H1 (cell line): ENCODE measurements around the gene FAM120B. TPM values are rescaled to one million over a fixed set of nuclear protein-coding genes. Genes with fewer than 3 reads are reported as not detected.

Experiments used
- CTCF ChIA-PET: fragments of 300-600 bp; sonication (Branson Sonifier 250); formaldehyde crosslinking; loops from one replicate; lab custom pipeline; 2021; ENCODE audit not compliant: partially characterized antibody; lab: Charles Lee
- POLR2A ChIA-PET: fragments of 300-600 bp; sonication (Branson Sonifier 250); formaldehyde crosslinking; loops from one replicate; lab custom pipeline; 2021; ENCODE audit warnings: inconsistent platforms; ENCODE audit not compliant: partially characterized antibody; lab: Charles Lee
- DNase-seq, 2 experiments: peaks; one replicate each; pipeline versions ENCODE4 v3.0.0 to v3.0.0-alpha.2; 2010 to 2022; ENCODE audit warnings: low spot score in 2 of 2, low read depth in 1 of 2, mixed read lengths in 1 of 2
- FAIRE-seq: peaks from 2 replicates; lab custom pipeline; 2011; peaks lifted over from hg19 to GRCh38; lab: Jason Lieb, UNC
- H2AFZ ChIP-seq: 2 replicates; pipeline ENCODE4 v1.8.1; 2012; ENCODE audit warnings: low read length, inconsistent platforms
- H2AK5ac ChIP-seq: 2 replicates; pipeline ENCODE4 v1.6.1; 2013; ENCODE audit warnings: low read depth, low read length
- H2BK120ac ChIP-seq: replicated peaks from 2 replicates; pipeline ENCODE3; 2013; ENCODE audit warnings: low read depth, low read length, inconsistent platforms
- H2BK12ac ChIP-seq: 2 replicates; pipeline ENCODE4 v1.6.1; 2013; ENCODE audit warnings: low read depth, low read length
- H2BK15ac ChIP-seq: 2 replicates; pipeline ENCODE4 v1.6.1; 2013; ENCODE audit warnings: low read length
- H2BK20ac ChIP-seq: 2 replicates; pipeline ENCODE4 v1.6.1; 2013; ENCODE audit warnings: low read length
- H2BK5ac ChIP-seq: 2 replicates; pipeline ENCODE4 v1.6.1; 2013; ENCODE audit warnings: low read depth, low read length
- H3K14ac ChIP-seq: 2 replicates; pipeline ENCODE4 v1.6.1; 2013; ENCODE audit warnings: inconsistent platforms; ENCODE audit not compliant: insufficient read length
- H3K18ac ChIP-seq: 2 replicates; pipeline ENCODE4 v1.6.1; 2013; ENCODE audit warnings: low read length; ENCODE audit errors: extremely low read depth
- H3K23ac ChIP-seq: 2 replicates; pipeline ENCODE4 v1.6.1; 2013; ENCODE audit warnings: inconsistent platforms; ENCODE audit not compliant: insufficient read length
- H3K23me2 ChIP-seq: 2 replicates; pipeline ENCODE4 v1.6.1; 2013; ENCODE audit warnings: low read depth, low read length
- H3K27ac ChIP-seq: 2 replicates; pipeline ENCODE4 v1.6.1; 2011; ENCODE audit warnings: low read depth, low read length, inconsistent platforms
- H3K27me3 ChIP-seq, 4 experiments: replicated peaks in 1 of 4; 1 replicate in 1 of 4; 2 replicates in 3 of 4; pipeline versions ENCODE4 v1.6.1 to v1.8.1; 2011 to 2013; ENCODE audit warnings: low read length in 3 of 4, mild to moderate bottlenecking in 3 of 4, inconsistent platforms in 2 of 4, mixed read lengths in 2 of 4, moderate library complexity in 1 of 4; ENCODE audit not compliant: control insufficient read depth in 3 of 4, insufficient read depth in 3 of 4; ENCODE audit errors: extremely low read depth in 1 of 4
- H3K36me3 ChIP-seq, 4 experiments: 2 replicates each; pipeline versions ENCODE4 v1.6.1 to v1.8.1; 2011 to 2013; ENCODE audit warnings: mild to moderate bottlenecking in 4 of 4, low read length in 3 of 4, moderate library complexity in 2 of 4, control low read depth in 1 of 4, inconsistent platforms in 1 of 4; ENCODE audit not compliant: insufficient read depth in 4 of 4, control insufficient read depth in 2 of 4
- H3K4ac ChIP-seq: replicated peaks from 2 replicates; pipeline ENCODE3; 2013; ENCODE audit warnings: low read length, low read depth, mixed read lengths, inconsistent platforms; ENCODE audit not compliant: insufficient read length
- H3K4me1 ChIP-seq, 4 experiments: replicated peaks in 1 of 4; 1 replicate in 1 of 4; 2 replicates in 3 of 4; pipeline versions ENCODE4 v1.6.1 to v1.8.1; 2011 to 2013; ENCODE audit warnings: low read length in 3 of 4, inconsistent platforms in 2 of 4, mixed read lengths in 1 of 4; ENCODE audit not compliant: insufficient read depth in 4 of 4, control insufficient read depth in 3 of 4
- H3K4me2 ChIP-seq, 2 experiments: 2 replicates each; pipeline versions ENCODE4 v1.6.1 to v1.8.1; 2011 to 2013; ENCODE audit warnings: low read depth in 2 of 2, low read length in 2 of 2, control low read depth in 1 of 2, inconsistent platforms in 1 of 2, mild to moderate bottlenecking in 1 of 2; ENCODE audit not compliant: insufficient read depth in 1 of 2
- H3K4me3 ChIP-seq, 4 experiments: fragments of 200-600, 300-600 bp in 1 of 4; sonication (generic), shearing (Covaris generic), sonication (Bioruptor Twin) in 1 of 4; 2 replicates each; pipeline versions ENCODE4 v1.5.1 to v1.8.1; 2011 to 2016; ENCODE audit warnings: low read length in 4 of 4, low read depth in 3 of 4, control low read depth in 2 of 4, inconsistent platforms in 2 of 4, mild to moderate bottlenecking in 2 of 4, mixed read lengths in 1 of 4, moderate library complexity in 1 of 4; ENCODE audit not compliant: insufficient read depth in 2 of 4; ENCODE audit errors: extremely low read depth in 1 of 4
- H3K56ac ChIP-seq: replicated peaks from 2 replicates; pipeline ENCODE3; 2013; ENCODE audit warnings: low read depth, mild to moderate bottlenecking, mixed read lengths, low read length, inconsistent platforms; ENCODE audit not compliant: insufficient read length
- H3K79me1 ChIP-seq: 2 replicates; pipeline ENCODE4 v1.6.1; 2013; ENCODE audit warnings: low read depth, low read length, control low read depth
- H3K79me2 ChIP-seq, 2 experiments: 2 replicates each; pipeline versions ENCODE4 v1.6.1 to v1.8.1; 2012 to 2013; ENCODE audit warnings: low read length in 2 of 2, mild to moderate bottlenecking in 2 of 2, inconsistent platforms in 1 of 2; ENCODE audit not compliant: insufficient read depth in 2 of 2, control insufficient read depth in 1 of 2
- H3K9ac ChIP-seq, 4 experiments: replicated peaks in 1 of 4; 1 replicate in 1 of 4; 2 replicates in 3 of 4; pipeline versions ENCODE4 v1.6.1 to v1.8.1; 2011 to 2013; ENCODE audit warnings: low read depth in 3 of 4, low read length in 3 of 4, control low read depth in 2 of 4, mild to moderate bottlenecking in 2 of 4, moderate library complexity in 2 of 4, inconsistent platforms in 1 of 4; ENCODE audit errors: extremely low read depth in 1 of 4
- H3K9me3 ChIP-seq, 2 experiments: 2 replicates each; pipeline versions ENCODE4 v1.6.1 to v1.8.1; 2012 to 2013; ENCODE audit warnings: mild to moderate bottlenecking in 2 of 2, moderate library complexity in 2 of 2, control low read depth in 1 of 2, inconsistent platforms in 1 of 2, low read depth in 1 of 2, low read length in 1 of 2, mixed read lengths in 1 of 2; ENCODE audit not compliant: insufficient read depth in 2 of 2
- H4K20me1 ChIP-seq, 2 experiments: replicated peaks in 1 of 2; 2 replicates each; pipeline versions ENCODE3 to v1.8.1; 2011 to 2013; ENCODE audit warnings: inconsistent platforms in 2 of 2, low read length in 2 of 2, mild to moderate bottlenecking in 1 of 2; ENCODE audit not compliant: insufficient read depth in 2 of 2, control insufficient read depth in 1 of 2
- H4K5ac ChIP-seq: 2 replicates; pipeline ENCODE4 v1.6.1; 2013; ENCODE audit warnings: low read length, low read depth, mixed read lengths, inconsistent platforms; ENCODE audit not compliant: insufficient read length
- H4K8ac ChIP-seq: 2 replicates; pipeline ENCODE4 v1.8.0; 2013; ENCODE audit warnings: mild to moderate bottlenecking, moderate library complexity, low read length, inconsistent platforms; ENCODE audit not compliant: insufficient read depth; ENCODE audit errors: extremely low read depth
- H4K91ac ChIP-seq: replicated peaks from 2 replicates; pipeline ENCODE3; 2013; ENCODE audit warnings: low read length, mixed read lengths, inconsistent platforms; ENCODE audit not compliant: insufficient read length
- CBX5 ChIP-seq: fragments of 300-800, 300-1000 bp; sonication (generic); IDR thresholded peaks from 2 replicates; pipeline ENCODE4 v1.7.1; 2016; ENCODE audit warnings: antibody characterized with exemption, low read length, low read depth
- CHD1 ChIP-seq: IDR thresholded peaks from 2 replicates; pipeline ENCODE4 v1.6.1; 2012; ENCODE audit warnings: low read depth, low read length, improper control_type of control experiment
- GTF2F1 ChIP-seq: IDR thresholded peaks from 2 replicates; pipeline ENCODE4 v1.6.1; 2012; ENCODE audit warnings: low read depth, low read length, improper control_type of control experiment, borderline replicate concordance
- RXRA ChIP-seq: IDR thresholded peaks from 2 replicates; pipeline ENCODE4 v1.6.1; 2011; ENCODE audit warnings: low read depth, mild to moderate bottlenecking, low read length, moderate library complexity; ENCODE audit not compliant: insufficient read depth
- TAF1 ChIP-seq: IDR thresholded peaks from 2 replicates; pipeline ENCODE4 v1.6.1; 2011; ENCODE audit warnings: mild to moderate bottlenecking, low read depth, low read length
- TAF7 ChIP-seq: optimal IDR thresholded peaks from 2 replicates; pipeline ENCODE3; 2011; ENCODE audit warnings: low read depth, mild to moderate bottlenecking, inconsistent platforms, low read length, moderate library complexity, borderline replicate concordance
- TBP ChIP-seq: IDR thresholded peaks from 2 replicates; pipeline ENCODE4 v1.6.1; 2011; ENCODE audit warnings: low read depth, low read length, improper control_type of control experiment
- ZNF274 ChIP-seq: IDR thresholded peaks from 2 replicates; pipeline ENCODE4 v1.7.0; 2012; ENCODE audit warnings: low read length, borderline replicate concordance; ENCODE audit errors: extremely low read depth
- WGBS, 2 experiments: shearing (Covaris generic) in 1 of 2; methylation state at CpG; one replicate each; pipeline versions ENCODE4 v1.1.6 to v1.1.7; 2013 to 2015; ENCODE audit warnings: low lambda C conversion rate in 2 of 2, mixed read lengths in 2 of 2, inconsistent platforms in 1 of 2, low coverage in 1 of 2, missing lambda C conversion rate in 1 of 2; ENCODE audit not compliant: insufficient replicate concordance in 2 of 2, insufficient coverage in 1 of 2, insufficient read length in 1 of 2; ENCODE audit errors: extremely low coverage in 1 of 2, missing lambda C conversion rate in 1 of 2; 5-methylcytosine and 5-hydroxymethylcytosine counted together
- polyA plus RNA-seq, 7 experiments: library from polyadenylated mRNA; depleted of rRNA in 3 of 7; stranded (reverse) in 5 of 7; unstranded in 2 of 7; fragments of >200 nt in 5 of 7; fragments of 200-250 nt in 2 of 7; gene quantifications; 1 replicate in 5 of 7; 2 replicates in 1 of 7; 4 replicates in 1 of 7; pipeline versions ENCODE4 v1.2.1 to v1.2.3, GENCODE V29; 2011 to 2013; ENCODE audit warnings: missing spikeins in 2 of 7, mixed read lengths in 2 of 7
- total RNA-seq: library from RNA; stranded (reverse); fragmentation: NEBNext Ultra II Directional; extraction: Animal tissue kit (Norgen Biotek cat#: 25700); gene quantifications from 2 replicates; pipeline ENCODE4 v1.2.1, GENCODE V29; 2021
- TF ChIP-seq, protein P1 (sequence below): IDR thresholded peaks from 2 replicates; pipeline ENCODE4 v1.6.1; 2012; ENCODE audit warnings: inconsistent platforms
- TF ChIP-seq, protein P2 (sequence below): IDR thresholded peaks from 2 replicates; pipeline ENCODE4 v1.6.1; 2011; ENCODE audit warnings: low read depth, mild to moderate bottlenecking, low read length; ENCODE audit not compliant: insufficient read depth
- TF ChIP-seq, protein P3 (sequence below): IDR thresholded peaks from 2 replicates; pipeline ENCODE4 v1.6.1; 2012; ENCODE audit warnings: inconsistent platforms

FAM120B gene
- total and polyA plus RNA-seq, 2 of the 8 experiments (the other 6 are each of a cell fraction or from before 2014, with no cell fraction given) = 5.1 to 12.5 TPM

DNA sequence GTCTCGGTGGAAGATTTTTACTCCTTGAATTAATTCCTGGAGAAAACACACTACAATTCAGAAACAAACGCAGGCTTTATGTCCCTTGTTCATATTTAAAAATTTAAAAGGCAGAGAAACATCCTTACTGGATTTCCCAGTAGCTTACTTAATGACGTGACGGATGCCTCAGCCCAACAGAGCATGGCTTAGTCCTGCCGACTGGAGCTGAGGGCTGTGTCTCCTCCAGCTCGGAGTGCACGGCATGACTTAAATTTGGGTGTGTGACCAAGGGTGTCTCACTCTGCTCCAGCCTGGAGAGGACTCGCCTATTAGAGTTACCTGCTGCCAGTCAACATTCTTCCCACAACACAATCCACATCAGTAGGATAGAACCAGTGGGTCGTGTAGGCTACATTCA lies 139.4 kb downstream of the FAM120B start:
- Histone ChIP-seq H2BK20ac (no peak overlapping the region), H2BK12ac (no peak overlapping the region), H3K9ac (no peak overlapping the region), H4K8ac (no peak overlapping the region), H3K4ac (no peak overlapping the region), H4K20me1 (no peaks in the 10 kb centered on the region), H4K5ac (no peak overlapping the region), H3K79me1 (no peaks in the 10 kb centered on the region), H3K23me2 (no peaks in the 10 kb centered on the region), H3K23ac (no peak overlapping the region), H3K27ac (no peak overlapping the region), H3K4me1 (peaks cover 0 to 2% (median 0%) of the 10 kb centered on the region in 4 experiments; a peak in 2 of 7 replicates), H3K14ac (no peak overlapping the region), H3K9me3 (no peaks in the 10 kb centered on the region), H2BK15ac (no peak overlapping the region), H4K91ac (no peak overlapping the region), H3K27me3 (no peaks in the 10 kb centered on the region), H2AFZ (no peak overlapping the region), H3K18ac (no peak overlapping the region), H3K4me3 (no peak overlapping the region), H2BK5ac (no peak overlapping the region), H2AK5ac (no peak overlapping the region), H2BK120ac (no peak overlapping the region), H3K36me3 (no peaks in the 10 kb centered on the region), H3K4me2 (no peak overlapping the region), H3K56ac (no peak overlapping the region), H3K79me2 (no peaks in the 10 kb centered on the region)
- 89% methylated on average over 9 of the region's 9 CpGs; no CpG with 5 or more reads in 1 of the 2 experiments for WGBS, 2 experiments
- FAIRE-seq = no peak
- ChIA-PET CTCF (interaction anchor here (1.4 to 2.6 kb wide), 5 partner anchors 11 to 71 kb away, joined by 5 to 7 read pairs (median 6); no protein-coding TSS in a partner anchor), POLR2A (interaction anchor here (0.8 to 1.3 kb wide), 2 partner anchors 21 to 23 kb away, joined by 3 read pairs; no protein-coding TSS in a partner anchor)
- DNase-seq = no peak
- TF ChIP-seq TAF1 = no peak
- TF ChIP-seq CHD1 = no peak
- TF ChIP-seq TAF7 = no peak
- TF ChIP-seq TBP = no peak
- TF ChIP-seq, protein P1, sequence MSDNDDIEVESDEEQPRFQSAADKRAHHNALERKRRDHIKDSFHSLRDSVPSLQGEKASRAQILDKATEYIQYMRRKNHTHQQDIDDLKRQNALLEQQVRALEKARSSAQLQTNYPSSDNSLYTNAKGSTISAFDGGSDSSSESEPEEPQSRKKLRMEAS = no peak
- no peak for TF ChIP-seq CBX5
- TF ChIP-seq, protein P2, sequence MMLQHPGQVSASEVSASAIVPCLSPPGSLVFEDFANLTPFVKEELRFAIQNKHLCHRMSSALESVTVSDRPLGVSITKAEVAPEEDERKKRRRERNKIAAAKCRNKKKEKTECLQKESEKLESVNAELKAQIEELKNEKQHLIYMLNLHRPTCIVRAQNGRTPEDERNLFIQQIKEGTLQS = no peak
- TF ChIP-seq GTF2F1 = no peak
- TF ChIP-seq ZNF274 = no peak
- no peak for TF ChIP-seq RXRA
- TF ChIP-seq, protein P3, sequence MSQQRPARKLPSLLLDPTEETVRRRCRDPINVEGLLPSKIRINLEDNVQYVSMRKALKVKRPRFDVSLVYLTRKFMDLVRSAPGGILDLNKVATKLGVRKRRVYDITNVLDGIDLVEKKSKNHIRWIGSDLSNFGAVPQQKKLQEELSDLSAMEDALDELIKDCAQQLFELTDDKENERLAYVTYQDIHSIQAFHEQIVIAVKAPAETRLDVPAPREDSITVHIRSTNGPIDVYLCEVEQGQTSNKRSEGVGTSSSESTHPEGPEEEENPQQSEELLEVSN = no peak
